ENCODE data around the gene KCNJ9. TPM values are rescaled to one million over a fixed set of nuclear protein-coding genes. Genes with fewer than 3 reads are reported as not detected.

The KCNJ9 gene
- total and polyA plus RNA-seq, 5 donors from 2014 or later = 0.05 to 0.25 TPM; not detected in 3

GRCh38 chr1:160093069-160093395, 11.7 kb downstream of the KCNJ9 start:
- H3K4me3 ChIP-seq (ENCODE audit: low read depth, low read length) = no peak overlapping the region
- H3K36me3 Mint-ChIP-seq = peaks cover 22% of the 10 kb centered on the region
- ATAC-seq (ENCODE audit: low read depth in 2 of 2) = no peak
- H3K9me3 Mint-ChIP-seq = peaks cover 0 to 2% (median 0%) of the 10 kb centered on the region in 7 donors
- peaks cover 0 to 58% (median 27%) of the 10 kb centered on the region in 4 donors for H3K4me1 Mint-ChIP-seq
- H3K27ac ChIP-seq (ENCODE audit: insufficient read depth, low read length, poor library complexity, severe bottlenecking) = no peak overlapping the region
- H3K4me1 ChIP-seq (ENCODE audit: control insufficient read depth, insufficient read depth, low read length, poor library complexity, severe bottlenecking) = peaks cover 29% of the 10 kb centered on the region
- no peaks in the 10 kb centered on the region for H3K9me3 ChIP-seq (ENCODE audit: control insufficient read depth in 2 of 2, low read length in 2 of 2)
- peak overlapping the region in 1 of 3 donors; percentile 42 for H3K27ac Mint-ChIP-seq
- DNase-seq = no peak
- no peaks in the 10 kb centered on the region for H3K27me3 ChIP-seq (ENCODE audit: control insufficient read depth, insufficient read depth, low read length)
- H3K27me3 Mint-ChIP-seq = peaks cover 7% of the 10 kb centered on the region
- H3K36me3 ChIP-seq (ENCODE audit: control insufficient read depth, insufficient read depth, low read length) = peaks cover 65% of the 10 kb centered on the region
- H3K4me3 Mint-ChIP-seq = no peak overlapping the region

GRCh38 chr1:160093624-160094290, 12.4 kb downstream of the KCNJ9 start:
- H3K4me3 Mint-ChIP-seq = peak overlapping the region in 1 of 4 donors; percentile 22
- H3K36me3 Mint-ChIP-seq = peaks cover 14% of the 10 kb centered on the region
- H3K36me3 ChIP-seq (ENCODE audit: control insufficient read depth, insufficient read depth, low read length) = peaks cover 59% of the 10 kb centered on the region
- DNase-seq (no peak), ATAC-seq (ENCODE audit: low read depth in 2 of 2) (no peak)
- H3K4me3 ChIP-seq (ENCODE audit: low read depth, low read length) = no peak overlapping the region
- H3K4me1 ChIP-seq (ENCODE audit: control insufficient read depth, insufficient read depth, low read length, poor library complexity, severe bottlenecking) = peaks cover 31% of the 10 kb centered on the region
- peak overlapping the region in 1 of 3 donors; percentile 42 for H3K27ac Mint-ChIP-seq
- peaks cover 0 to 2% (median 0%) of the 10 kb centered on the region in 7 donors for H3K9me3 Mint-ChIP-seq
- peaks cover 7% of the 10 kb centered on the region for H3K27me3 Mint-ChIP-seq
- H3K4me1 Mint-ChIP-seq = peaks cover 0 to 55% (median 27%) of the 10 kb centered on the region in 4 donors
- no peak overlapping the region for H3K27ac ChIP-seq (ENCODE audit: insufficient read depth, low read length, poor library complexity, severe bottlenecking)
- H3K27me3 ChIP-seq (ENCODE audit: control insufficient read depth, insufficient read depth, low read length) = no peaks in the 10 kb centered on the region
- no peaks in the 10 kb centered on the region for H3K9me3 ChIP-seq (ENCODE audit: control insufficient read depth in 2 of 2, low read length in 2 of 2)

GRCh38 chr1:160094291-160094625, 12.9 kb downstream of the KCNJ9 start:
- Mint-ChIP-seq H3K27ac (no peak overlapping the region), H3K9me3 (peaks cover 0 to 2% (median 0%) of the 10 kb centered on the region in 7 donors), H3K4me3 (peak overlapping the region in 1 of 4 donors; percentile 22), H3K36me3 (peaks cover 9% of the 10 kb centered on the region), H3K27me3 (peaks cover 7% of the 10 kb centered on the region), H3K4me1 (peaks cover 1 to 55% (median 28%) of the 10 kb centered on the region in 4 donors)
- Histone ChIP-seq H3K27me3 (ENCODE audit: control insufficient read depth, insufficient read depth, low read length) (no peaks in the 10 kb centered on the region), H3K4me3 (ENCODE audit: low read depth, low read length) (no peak overlapping the region), H3K36me3 (ENCODE audit: control insufficient read depth, insufficient read depth, low read length) (peaks cover 54% of the 10 kb centered on the region), H3K27ac (ENCODE audit: insufficient read depth, low read length, poor library complexity, severe bottlenecking) (no peak overlapping the region), H3K9me3 (ENCODE audit: control insufficient read depth in 2 of 2, low read length in 2 of 2) (no peaks in the 10 kb centered on the region), H3K4me1 (ENCODE audit: control insufficient read depth, insufficient read depth, low read length, poor library complexity, severe bottlenecking) (peaks cover 34% of the 10 kb centered on the region)
- ATAC-seq (ENCODE audit: low read depth in 2 of 2) = no peak
- no peak for DNase-seq

- Mint-ChIP-seq H3K4me1 (peaks cover 6 to 60% (median 32%) of the 10 kb centered on the region in 4 donors), H3K27me3 (peaks cover 7% of the 10 kb centered on the region), H3K27ac (peak overlapping the region in 1 of 3 donors; percentile 29), H3K4me3 (no peak overlapping the region), H3K36me3 (peaks cover 7% of the 10 kb centered on the region), H3K9me3 (peaks cover 0 to 2% (median 0%) of the 10 kb centered on the region in 7 donors)
- H3K27me3 ChIP-seq (ENCODE audit: control insufficient read depth, insufficient read depth, low read length) = no peaks in the 10 kb centered on the region
- DNase-seq (no peak), ATAC-seq (ENCODE audit: low read depth in 2 of 2) (no peak)
- H3K9me3 ChIP-seq (ENCODE audit: control insufficient read depth in 2 of 2, low read length in 2 of 2) = no peaks in the 10 kb centered on the region
- H3K36me3 ChIP-seq (ENCODE audit: control insufficient read depth, insufficient read depth, low read length) = peaks cover 52% of the 10 kb centered on the region
- no peak overlapping the region for H3K4me3 ChIP-seq (ENCODE audit: low read depth, low read length)
- no peak overlapping the region for H3K27ac ChIP-seq (ENCODE audit: insufficient read depth, low read length, poor library complexity, severe bottlenecking)
- H3K4me1 ChIP-seq (ENCODE audit: control insufficient read depth, insufficient read depth, low read length, poor library complexity, severe bottlenecking) = peaks cover 40% of the 10 kb centered on the region
Observed at GRCh38 chr1:160094806-160095205, 13.5 kb downstream of the KCNJ9 start.

- peak overlapping the region; percentile 57 to 95 (median 95) for H3K27ac Mint-ChIP-seq
- ATAC-seq (ENCODE audit: low read depth in 2 of 2) (no peak), DNase-seq (no peak)
- peaks cover 7% of the 10 kb centered on the region for H3K36me3 Mint-ChIP-seq
- Histone ChIP-seq H3K27ac (ENCODE audit: insufficient read depth, low read length, poor library complexity, severe bottlenecking) (no peak overlapping the region), H3K36me3 (ENCODE audit: control insufficient read depth, insufficient read depth, low read length) (peaks cover 47% of the 10 kb centered on the region), H3K27me3 (ENCODE audit: control insufficient read depth, insufficient read depth, low read length) (no peaks in the 10 kb centered on the region), H3K4me3 (ENCODE audit: low read depth, low read length) (no peak overlapping the region), H3K4me1 (ENCODE audit: control insufficient read depth, insufficient read depth, low read length, poor library complexity, severe bottlenecking) (peaks cover 41% of the 10 kb centered on the region), H3K9me3 (ENCODE audit: control insufficient read depth in 2 of 2, low read length in 2 of 2) (no peaks in the 10 kb centered on the region)
- H3K4me3 Mint-ChIP-seq = peak overlapping the region; percentile 61 to 96 (median 90)
- peaks cover 6 to 63% (median 33%) of the 10 kb centered on the region in 4 donors for H3K4me1 Mint-ChIP-seq
- H3K9me3 Mint-ChIP-seq = peaks cover 0 to 2% (median 0%) of the 10 kb centered on the region in 7 donors
- peaks cover 7% of the 10 kb centered on the region for H3K27me3 Mint-ChIP-seq
Observed at GRCh38 chr1:160095382-160096105, 14.2 kb downstream of the KCNJ9 start.

GRCh38 chr1:160096274-160097116, 15.2 kb downstream of the KCNJ9 start:
- Histone ChIP-seq H3K4me1 (ENCODE audit: control insufficient read depth, insufficient read depth, low read length, poor library complexity, severe bottlenecking) (peaks cover 51% of the 10 kb centered on the region), H3K27ac (ENCODE audit: insufficient read depth, low read length, poor library complexity, severe bottlenecking) (peak overlapping the region; percentile 1), H3K36me3 (ENCODE audit: control insufficient read depth, insufficient read depth, low read length) (peaks cover 37% of the 10 kb centered on the region), H3K4me3 (ENCODE audit: low read depth, low read length) (peak overlapping the region; percentile 85), H3K27me3 (ENCODE audit: control insufficient read depth, insufficient read depth, low read length) (no peaks in the 10 kb centered on the region), H3K9me3 (ENCODE audit: control insufficient read depth in 2 of 2, low read length in 2 of 2) (no peaks in the 10 kb centered on the region)
- H3K27me3 Mint-ChIP-seq = peaks cover 7% of the 10 kb centered on the region
- H3K36me3 Mint-ChIP-seq = peaks cover 3% of the 10 kb centered on the region
- H3K4me1 Mint-ChIP-seq = peaks cover 13 to 68% (median 36%) of the 10 kb centered on the region in 4 donors
- peak overlapping the region; percentile 43 to 95 (median 95) for H3K27ac Mint-ChIP-seq
- peaks cover 0 to 2% (median 0%) of the 10 kb centered on the region in 7 donors for H3K9me3 Mint-ChIP-seq
- H3K4me3 Mint-ChIP-seq = peak overlapping the region; percentile 87 to 96 (median 92)
- ATAC-seq (ENCODE audit: low read depth in 2 of 2) = no peak
- no peak for DNase-seq

GRCh38 chr1:160097151-160097910, 16.0 kb downstream of the KCNJ9 start:
- peak in 1 of 3 donors; percentile 62 for DNase-seq
- H3K27me3 ChIP-seq (ENCODE audit: control insufficient read depth, insufficient read depth, low read length) = no peaks in the 10 kb centered on the region
- peaks cover 29% of the 10 kb centered on the region for H3K36me3 ChIP-seq (ENCODE audit: control insufficient read depth, insufficient read depth, low read length)
- Mint-ChIP-seq H3K4me1 (peaks cover 15 to 68% (median 36%) of the 10 kb centered on the region in 4 donors), H3K27me3 (peaks cover 7% of the 10 kb centered on the region), H3K4me3 (peak overlapping the region; percentile 87 to 96 (median 92)), H3K36me3 (peaks cover 3% of the 10 kb centered on the region), H3K27ac (peak overlapping the region; percentile 82 to 95 (median 95)), H3K9me3 (peaks cover 0 to 2% (median 0%) of the 10 kb centered on the region in 7 donors)
- H3K4me1 ChIP-seq (ENCODE audit: control insufficient read depth, insufficient read depth, low read length, poor library complexity, severe bottlenecking) = peaks cover 52% of the 10 kb centered on the region
- peak overlapping the region; percentile 85 for H3K4me3 ChIP-seq (ENCODE audit: low read depth, low read length)
- no peak for ATAC-seq (ENCODE audit: low read depth in 2 of 2)
- H3K27ac ChIP-seq (ENCODE audit: insufficient read depth, low read length, poor library complexity, severe bottlenecking) = peak overlapping the region; percentile 87
- H3K9me3 ChIP-seq (ENCODE audit: control insufficient read depth in 2 of 2, low read length in 2 of 2) = no peaks in the 10 kb centered on the region

Measured in CD4-positive, CD25-positive, alpha-beta regulatory T cell (primary cell).